ENCODE results near the gene BET1.

DNA sequence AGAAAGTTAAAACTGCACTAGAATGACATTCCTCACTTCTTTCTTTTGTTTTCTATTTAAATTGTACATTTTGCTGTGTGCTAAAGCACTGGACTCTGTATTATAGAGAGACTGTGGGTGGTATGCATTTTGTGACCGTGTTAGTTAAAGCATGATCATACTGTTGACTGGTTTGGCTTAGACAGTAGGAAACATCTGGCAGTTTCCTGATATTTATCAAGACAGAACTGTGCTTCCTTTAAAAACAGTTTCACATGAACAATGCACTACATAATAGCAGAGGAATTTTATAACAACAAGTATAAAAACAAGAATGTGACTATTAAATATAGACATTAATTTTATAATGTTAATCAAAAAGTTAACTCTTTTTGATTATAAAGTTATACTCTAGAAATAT is 59.5 kb downstream of the BET1 start:
- TF ChIP-seq ZNF444 (CRISPR knock-in tag; IDR thresholded peaks at IDR 0.05) (no peak), GABPA (tag; conservative IDR thresholded peaks at IDR 0.05; ENCODE audit: low read depth) (no peak), BRCA1 (IDR thresholded peaks at IDR 0.05) (no peak), BRCA1 (CRISPR knock-in tag; IDR thresholded peaks at IDR 0.05) (no peak), TAF1 (IDR thresholded peaks at IDR 0.05; ENCODE audit: control insufficient read depth, extremely low read depth, insufficient read depth, low read length, severe bottlenecking) (no peak), YY1 (IDR thresholded peaks at IDR 0.05; ENCODE audit: borderline replicate concordance in 1 of 3, control insufficient read depth in 1 of 3, extremely low read depth in 1 of 3, insufficient read depth in 3 of 3, insufficient read length in 1 of 3, insufficient replicate concordance in 2 of 3, low read depth in 1 of 3, low read length in 2 of 3) (no peak), U2AF2 (optimal IDR thresholded peaks at IDR 0.05; ENCODE audit: low read depth, low read length) (no peak), ZNF263 (CRISPR knock-in tag; IDR thresholded peaks at IDR 0.05; ENCODE audit: borderline replicate concordance) (no peak), POLR2A (conservative IDR thresholded peaks at IDR 0.05) (no peak), HEY1 (CRISPR knock-in tag; IDR thresholded peaks at IDR 0.05; ENCODE audit: borderline replicate concordance) (no peak), L3MBTL2 (IDR thresholded peaks at IDR 0.05) (no peak), ELF4 (CRISPR knock-in tag; IDR thresholded peaks at IDR 0.05) (no peak)
- TF ChIP-seq, protein P1, sequence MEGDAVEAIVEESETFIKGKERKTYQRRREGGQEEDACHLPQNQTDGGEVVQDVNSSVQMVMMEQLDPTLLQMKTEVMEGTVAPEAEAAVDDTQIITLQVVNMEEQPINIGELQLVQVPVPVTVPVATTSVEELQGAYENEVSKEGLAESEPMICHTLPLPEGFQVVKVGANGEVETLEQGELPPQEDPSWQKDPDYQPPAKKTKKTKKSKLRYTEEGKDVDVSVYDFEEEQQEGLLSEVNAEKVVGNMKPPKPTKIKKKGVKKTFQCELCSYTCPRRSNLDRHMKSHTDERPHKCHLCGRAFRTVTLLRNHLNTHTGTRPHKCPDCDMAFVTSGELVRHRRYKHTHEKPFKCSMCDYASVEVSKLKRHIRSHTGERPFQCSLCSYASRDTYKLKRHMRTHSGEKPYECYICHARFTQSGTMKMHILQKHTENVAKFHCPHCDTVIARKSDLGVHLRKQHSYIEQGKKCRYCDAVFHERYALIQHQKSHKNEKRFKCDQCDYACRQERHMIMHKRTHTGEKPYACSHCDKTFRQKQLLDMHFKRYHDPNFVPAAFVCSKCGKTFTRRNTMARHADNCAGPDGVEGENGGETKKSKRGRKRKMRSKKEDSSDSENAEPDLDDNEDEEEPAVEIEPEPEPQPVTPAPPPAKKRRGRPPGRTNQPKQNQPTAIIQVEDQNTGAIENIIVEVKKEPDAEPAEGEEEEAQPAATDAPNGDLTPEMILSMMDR (IDR thresholded peaks at IDR 0.05 in 2 of 3, conservative IDR thresholded peaks at IDR 0.05 in 1 of 3; ENCODE audit: insufficient read depth in 2 of 3, low read depth in 1 of 3, low read length in 3 of 3) = no peak
- TF ChIP-seq, protein P2, sequence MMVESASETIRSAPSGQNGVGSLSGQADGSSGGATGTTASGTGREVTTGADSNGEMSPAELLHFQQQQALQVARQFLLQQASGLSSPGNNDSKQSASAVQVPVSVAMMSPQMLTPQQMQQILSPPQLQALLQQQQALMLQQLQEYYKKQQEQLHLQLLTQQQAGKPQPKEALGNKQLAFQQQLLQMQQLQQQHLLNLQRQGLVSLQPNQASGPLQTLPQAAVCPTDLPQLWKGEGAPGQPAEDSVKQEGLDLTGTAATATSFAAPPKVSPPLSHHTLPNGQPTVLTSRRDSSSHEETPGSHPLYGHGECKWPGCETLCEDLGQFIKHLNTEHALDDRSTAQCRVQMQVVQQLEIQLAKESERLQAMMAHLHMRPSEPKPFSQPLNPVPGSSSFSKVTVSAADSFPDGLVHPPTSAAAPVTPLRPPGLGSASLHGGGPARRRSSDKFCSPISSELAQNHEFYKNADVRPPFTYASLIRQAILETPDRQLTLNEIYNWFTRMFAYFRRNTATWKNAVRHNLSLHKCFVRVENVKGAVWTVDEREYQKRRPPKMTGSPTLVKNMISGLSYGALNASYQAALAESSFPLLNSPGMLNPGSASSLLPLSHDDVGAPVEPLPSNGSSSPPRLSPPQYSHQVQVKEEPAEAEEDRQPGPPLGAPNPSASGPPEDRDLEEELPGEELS (CRISPR knock-in tag; IDR thresholded peaks at IDR 0.05; ENCODE audit: borderline replicate concordance) = no peak
- TF ChIP-seq, protein P3, sequence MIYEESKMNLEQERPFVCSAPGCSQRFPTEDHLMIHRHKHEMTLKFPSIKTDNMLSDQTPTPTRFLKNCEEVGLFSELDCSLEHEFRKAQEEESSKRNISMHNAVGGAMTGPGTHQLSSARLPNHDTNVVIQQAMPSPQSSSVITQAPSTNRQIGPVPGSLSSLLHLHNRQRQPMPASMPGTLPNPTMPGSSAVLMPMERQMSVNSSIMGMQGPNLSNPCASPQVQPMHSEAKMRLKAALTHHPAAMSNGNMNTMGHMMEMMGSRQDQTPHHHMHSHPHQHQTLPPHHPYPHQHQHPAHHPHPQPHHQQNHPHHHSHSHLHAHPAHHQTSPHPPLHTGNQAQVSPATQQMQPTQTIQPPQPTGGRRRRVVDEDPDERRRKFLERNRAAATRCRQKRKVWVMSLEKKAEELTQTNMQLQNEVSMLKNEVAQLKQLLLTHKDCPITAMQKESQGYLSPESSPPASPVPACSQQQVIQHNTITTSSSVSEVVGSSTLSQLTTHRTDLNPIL (CRISPR knock-in tag; IDR thresholded peaks at IDR 0.05) = no peak
